ENCODE results near the gene STAG1. TPM values are rescaled to one million over a fixed set of nuclear protein-coding genes. Genes with fewer than 3 reads are reported as not detected.
A peak's percentile ranks its signal among the peaks of the same experiment; 100 is the strongest.

The STAG1 gene
- total and polyA plus RNA-seq, 9 of the 15 experiments (the other 6 are each of a cell fraction or from before 2014, with no cell fraction given), result 2.7 to 17.7 (median 8.8) TPM

DNA sequence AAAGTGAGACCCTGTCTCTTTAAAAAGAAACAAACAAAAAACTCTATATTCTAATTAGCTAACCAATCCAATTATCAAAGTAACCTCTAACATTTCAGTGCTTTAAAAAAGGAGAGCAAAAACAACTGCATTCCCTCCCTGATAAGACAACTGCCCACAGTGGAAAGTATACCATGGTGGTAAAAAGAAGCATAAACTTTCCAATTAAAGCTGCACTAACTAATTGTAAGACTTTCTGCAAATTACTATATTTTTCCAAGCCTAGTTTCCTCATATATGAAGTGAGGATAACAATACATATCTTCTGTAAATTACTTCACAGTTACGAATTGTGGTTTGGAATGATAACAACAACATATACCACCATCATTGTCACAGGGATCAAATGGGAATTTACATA lies 35.5 kb downstream of the STAG1 start:
- no peaks in the 10 kb centered on the region for H3K36me3 ChIP-seq (ENCODE audit: control insufficient read depth, insufficient read depth, low read length)
- H3K9ac ChIP-seq (ENCODE audit: insufficient read depth in 1 of 2, low read depth in 2 of 2, low read length in 2 of 2), result no peak overlapping the region
- POLR2A ChIA-PET, result no interaction called here
- BruUV-seq (replicated peaks), result no TSS peak
- peaks cover 16% of the 10 kb centered on the region; the same call in 2 of the 3 replicates for H3K79me2 ChIP-seq (ENCODE audit: control insufficient read depth, insufficient read depth, low read length)
- intact Hi-C loops (cut with micrococcal nuclease) (no loop called here), in situ Hi-C loops (cut with MboI) (no loop called here)
- H2AFZ ChIP-seq (ENCODE audit: low read depth, low read length), result no peak overlapping the region
- DNase-seq (ENCODE audit: extremely low read depth in 1 of 4, low spot score in 3 of 4), result no peak
- no peaks in the 10 kb centered on the region for H4K20me1 ChIP-seq (replicated peaks; ENCODE audit: control insufficient read depth, insufficient read depth, low read length)
- FAIRE-seq, result no peak
- TF ChIP-seq SOX6 (IDR thresholded peaks at IDR 0.05) (peak; percentile 71), U2AF1 (optimal IDR thresholded peaks at IDR 0.05; ENCODE audit: low read depth, low read length) (no peak)
- CTCF ChIA-PET (ENCODE audit: low intra/inter-chr PET ratio), result no interaction called here
- no peak for ATAC-seq
- H3K4me3 ChIP-seq, result no peak overlapping the region
- 26% methylated on average over 1 of the region's 1 CpG for WGBS (ENCODE audit: insufficient coverage, low coverage, missing lambda C conversion rate)
- no peak overlapping the region for H3K27ac ChIP-seq (ENCODE audit: extremely low read depth, low read depth, low read length)
- no peaks in the 10 kb centered on the region for H3K9me1 ChIP-seq (ENCODE audit: control insufficient read depth, insufficient read depth, low read length)
- H3K9me3 ChIP-seq (replicated peaks; ENCODE audit: control insufficient read depth, insufficient read depth, low read depth, low read length), result no peaks in the 10 kb centered on the region
- H3K27me3 ChIP-seq (ENCODE audit: control insufficient read depth in 2 of 2, insufficient read depth in 2 of 2, low read length in 2 of 2), result no peaks in the 10 kb centered on the region
- no peak overlapping the region for H3K4me2 ChIP-seq (ENCODE audit: insufficient read depth, low read length)
- peaks cover 0 to 3% of the 10 kb centered on the region in 2 experiments; a peak in 3 of 5 replicates for H3K4me1 ChIP-seq (replicated peaks in 1 of 2; ENCODE audit: control insufficient read depth in 2 of 2, insufficient read depth in 2 of 2, low read length in 2 of 2)

DNA sequence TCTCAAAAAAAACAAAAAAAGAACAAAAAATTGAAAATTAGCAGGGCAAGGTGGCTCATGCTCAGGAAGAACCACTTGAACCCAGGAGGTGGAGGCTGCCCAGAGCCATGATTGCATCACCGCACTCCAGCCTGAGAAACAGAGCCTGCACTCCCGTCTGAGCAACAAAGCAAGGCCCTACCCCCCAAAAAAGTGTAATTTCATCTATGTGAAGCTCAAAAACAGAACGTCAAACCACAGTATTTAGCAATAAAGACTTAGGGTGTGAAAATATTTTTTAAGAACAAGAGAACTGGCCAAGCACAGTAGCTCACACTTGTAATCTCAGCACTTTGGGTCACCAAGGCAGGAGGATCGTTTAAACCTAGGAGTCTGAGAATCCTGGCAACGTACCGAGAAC lies 38.2 kb downstream of the STAG1 start:
- Histone ChIP-seq H2AFZ (ENCODE audit: low read depth, low read length) (no peak overlapping the region), H3K4me3 (no peak overlapping the region), H3K4me1 (replicated peaks in 1 of 2; ENCODE audit: control insufficient read depth in 2 of 2, insufficient read depth in 2 of 2, low read length in 2 of 2) (peaks cover 0 to 3% of the 10 kb centered on the region in 2 experiments; a peak in 3 of 5 replicates), H4K20me1 (replicated peaks; ENCODE audit: control insufficient read depth, insufficient read depth, low read length) (no peaks in the 10 kb centered on the region), H3K4me2 (ENCODE audit: insufficient read depth, low read length) (no peak overlapping the region), H3K27me3 (ENCODE audit: control insufficient read depth in 2 of 2, insufficient read depth in 2 of 2, low read length in 2 of 2) (no peaks in the 10 kb centered on the region), H3K9me3 (replicated peaks; ENCODE audit: control insufficient read depth, insufficient read depth, low read depth, low read length) (no peaks in the 10 kb centered on the region), H3K9me1 (ENCODE audit: control insufficient read depth, insufficient read depth, low read length) (no peaks in the 10 kb centered on the region), H3K27ac (ENCODE audit: extremely low read depth, low read depth, low read length) (no peak overlapping the region), H3K79me2 (ENCODE audit: control insufficient read depth, insufficient read depth, low read length) (peaks cover 22% of the 10 kb centered on the region), H3K9ac (ENCODE audit: insufficient read depth in 1 of 2, low read depth in 2 of 2, low read length in 2 of 2) (no peak overlapping the region), H3K36me3 (ENCODE audit: control insufficient read depth, insufficient read depth, low read length) (no peaks in the 10 kb centered on the region)
- ATAC-seq, result no peak
- ChIA-PET POLR2A (no interaction called here), CTCF (ENCODE audit: low intra/inter-chr PET ratio) (no interaction called here)
- intact Hi-C loops (cut with micrococcal nuclease), result no loop called here
- in situ Hi-C loops (cut with MboI), result no loop called here
- TF ChIP-seq PCBP2 (IDR thresholded peaks at IDR 0.05; ENCODE audit: low read depth, low read length, poor library complexity, severe bottlenecking), result no peak
- TF ChIP-seq, protein P1, sequence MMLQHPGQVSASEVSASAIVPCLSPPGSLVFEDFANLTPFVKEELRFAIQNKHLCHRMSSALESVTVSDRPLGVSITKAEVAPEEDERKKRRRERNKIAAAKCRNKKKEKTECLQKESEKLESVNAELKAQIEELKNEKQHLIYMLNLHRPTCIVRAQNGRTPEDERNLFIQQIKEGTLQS (IDR thresholded peaks at IDR 0.05), result 0 out of 2 replicates have a peak, but pooled peaks have one; percentile 14
- TF ChIP-seq, protein P1 (CRISPR knock-in tag; conservative IDR thresholded peaks at IDR 0.05), result no peak
- no peak for DNase-seq (ENCODE audit: extremely low read depth in 1 of 4, low spot score in 3 of 4)
- WGBS (ENCODE audit: insufficient coverage, low coverage, missing lambda C conversion rate), result 92% methylated on average over 6 of the region's 6 CpGs
- FAIRE-seq, result no peak
- BruUV-seq (replicated peaks), result no TSS peak

All from K562 (cell line).